ENCODE measurements around the gene OR2AG2.

Gene OR2AG2

DNA sequence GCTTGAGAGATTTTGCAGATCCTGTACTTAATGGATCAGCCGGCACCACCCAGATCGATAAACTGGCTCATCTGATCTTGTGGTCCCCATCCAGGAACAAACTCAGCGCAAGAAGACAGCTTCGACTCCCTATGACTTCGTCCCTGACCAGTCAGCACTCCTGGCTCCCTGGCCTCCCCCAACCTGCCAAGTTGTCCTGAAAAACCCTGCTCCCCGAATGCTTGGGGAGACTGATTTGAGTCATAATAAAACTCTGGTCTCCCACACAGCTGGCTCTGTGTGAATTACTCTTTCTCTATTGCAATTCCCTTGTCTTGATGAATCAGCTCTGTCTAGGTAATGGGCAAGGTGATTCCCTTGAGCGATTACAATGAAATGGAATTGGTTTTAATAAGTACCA, 29.5 kb downstream of the OR2AG2 start:
- no peak for DNase-seq (ENCODE audit: low spot score)
- no peak for FAIRE-seq

DNA sequence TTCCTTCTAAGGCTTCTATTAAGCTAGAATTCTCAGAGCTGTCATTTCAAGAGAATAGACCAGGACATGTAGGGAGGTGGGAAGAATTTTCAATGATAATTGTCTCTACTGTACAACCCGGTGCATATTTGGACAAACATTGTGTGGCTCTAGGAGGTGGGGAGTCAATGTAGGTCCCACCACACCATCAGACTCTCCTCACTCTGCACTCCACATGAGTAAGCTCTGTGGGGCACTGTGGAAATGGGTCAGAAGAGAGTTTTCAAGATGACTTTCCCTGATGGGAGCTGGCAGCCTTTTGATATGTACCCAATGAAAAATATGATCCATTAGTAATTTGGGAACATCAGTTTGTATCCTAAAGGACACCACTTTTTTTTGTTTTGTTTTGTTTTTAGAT, 33.2 kb downstream of the OR2AG2 start:
- no peak for FAIRE-seq
- no peak for DNase-seq (ENCODE audit: low spot score)

DNA sequence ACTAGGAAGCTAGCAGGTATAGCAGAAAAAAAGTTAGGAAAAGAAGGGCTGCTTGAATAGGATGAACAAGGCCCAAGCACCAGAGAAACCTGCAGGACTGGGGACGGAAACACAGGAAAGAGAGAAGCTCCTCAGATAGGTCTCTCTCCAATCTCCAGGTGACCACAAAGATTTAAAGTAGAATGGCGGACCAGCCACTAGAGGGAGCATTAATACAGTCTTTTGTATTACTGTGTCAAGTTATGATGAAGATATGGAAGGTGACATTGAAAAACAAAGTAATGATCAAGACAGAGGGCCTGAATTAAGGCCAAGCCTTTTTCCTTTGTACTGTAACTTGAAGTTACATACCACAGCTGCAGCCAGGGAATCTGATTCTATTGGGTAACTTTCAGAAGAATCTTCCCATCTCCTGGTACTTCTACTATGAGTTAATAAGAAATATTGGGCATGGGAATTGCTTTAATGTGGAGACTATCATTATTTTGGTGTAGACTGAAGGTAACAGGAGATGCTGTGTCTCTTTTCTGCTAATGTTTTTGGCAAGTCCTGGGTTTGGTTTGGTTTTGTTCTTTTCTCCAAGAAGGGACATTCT, 33.8 kb downstream of the OR2AG2 start:
- DNase-seq (ENCODE audit: low spot score): peak; percentile 39
- FAIRE-seq: no peak

DNA sequence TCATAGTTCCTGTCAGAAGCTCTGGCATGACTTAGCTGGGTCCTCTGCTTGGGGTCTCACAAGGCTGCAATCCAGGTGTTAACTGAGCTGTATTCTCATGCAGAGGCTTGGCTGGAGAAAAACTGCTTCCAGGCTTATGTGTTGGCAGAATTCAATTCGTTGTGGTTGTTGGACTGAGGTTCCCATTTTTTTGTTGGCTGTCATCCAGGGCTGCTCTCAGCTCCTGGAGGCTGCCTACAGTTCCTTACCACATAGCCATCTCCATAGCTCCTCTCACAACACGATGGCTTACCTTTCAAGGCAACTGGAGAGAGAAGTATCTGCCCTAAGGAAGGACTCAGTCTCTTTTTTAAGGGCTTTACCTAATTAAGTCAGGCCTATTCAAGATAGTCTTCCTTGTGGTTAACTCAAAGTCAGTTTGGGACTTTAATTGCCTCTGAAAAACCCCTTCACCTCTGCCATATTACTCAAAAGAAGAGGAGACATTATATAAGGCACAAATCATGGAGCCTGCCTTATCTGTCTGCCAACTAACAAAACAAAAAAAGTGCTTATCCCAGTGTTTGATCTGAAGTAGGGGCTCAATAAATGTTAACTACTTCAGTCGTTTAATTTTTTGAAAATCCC, 35.2 kb downstream of the OR2AG2 start:
- FAIRE-seq: no peak
- peak; percentile 30 for DNase-seq (ENCODE audit: low spot score)

DNA sequence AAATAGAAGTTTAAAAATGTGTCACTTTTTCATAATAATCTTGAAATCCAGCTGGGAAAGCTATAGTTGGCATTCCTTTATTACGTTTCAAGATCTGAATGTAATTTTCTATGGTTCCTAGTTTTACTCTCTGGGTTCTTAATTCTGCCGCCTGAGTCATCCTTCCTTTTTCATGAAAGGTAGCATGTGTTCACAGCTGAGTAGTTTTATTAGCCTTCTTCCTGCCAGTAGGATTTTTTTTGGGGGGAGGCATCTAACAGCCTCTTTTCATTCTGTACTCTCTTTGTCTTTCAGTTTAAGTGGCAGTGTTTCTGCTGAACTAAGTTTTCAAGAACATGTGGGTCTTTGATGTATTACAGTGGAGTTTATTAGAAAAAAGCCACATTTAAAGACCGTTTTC, 36.5 kb downstream of the OR2AG2 start:
- peak; percentile 65 for DNase-seq (ENCODE audit: low spot score)
- peak; percentile 88 for FAIRE-seq

DNA sequence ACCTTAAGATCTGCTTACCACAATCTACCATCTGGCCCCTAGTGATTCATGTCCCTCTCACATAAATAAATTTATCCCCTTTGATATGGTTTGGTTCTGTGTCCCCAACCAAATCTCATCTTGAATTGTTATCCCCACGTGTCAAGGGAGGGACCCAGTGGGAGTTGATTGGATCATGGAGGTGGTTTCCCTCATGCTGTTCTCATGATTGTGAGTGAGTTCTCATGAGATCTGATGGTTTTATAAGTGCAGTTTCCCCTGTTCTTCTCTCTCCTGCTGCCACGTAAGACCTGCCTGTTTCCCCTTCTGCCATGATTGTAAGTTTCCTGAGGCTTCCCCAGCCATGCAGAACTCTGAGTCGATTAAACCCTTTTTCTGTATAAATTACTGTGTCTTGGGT, 37.2 kb downstream of the OR2AG2 start:
- no peak for DNase-seq (ENCODE audit: low spot score)

DNA sequence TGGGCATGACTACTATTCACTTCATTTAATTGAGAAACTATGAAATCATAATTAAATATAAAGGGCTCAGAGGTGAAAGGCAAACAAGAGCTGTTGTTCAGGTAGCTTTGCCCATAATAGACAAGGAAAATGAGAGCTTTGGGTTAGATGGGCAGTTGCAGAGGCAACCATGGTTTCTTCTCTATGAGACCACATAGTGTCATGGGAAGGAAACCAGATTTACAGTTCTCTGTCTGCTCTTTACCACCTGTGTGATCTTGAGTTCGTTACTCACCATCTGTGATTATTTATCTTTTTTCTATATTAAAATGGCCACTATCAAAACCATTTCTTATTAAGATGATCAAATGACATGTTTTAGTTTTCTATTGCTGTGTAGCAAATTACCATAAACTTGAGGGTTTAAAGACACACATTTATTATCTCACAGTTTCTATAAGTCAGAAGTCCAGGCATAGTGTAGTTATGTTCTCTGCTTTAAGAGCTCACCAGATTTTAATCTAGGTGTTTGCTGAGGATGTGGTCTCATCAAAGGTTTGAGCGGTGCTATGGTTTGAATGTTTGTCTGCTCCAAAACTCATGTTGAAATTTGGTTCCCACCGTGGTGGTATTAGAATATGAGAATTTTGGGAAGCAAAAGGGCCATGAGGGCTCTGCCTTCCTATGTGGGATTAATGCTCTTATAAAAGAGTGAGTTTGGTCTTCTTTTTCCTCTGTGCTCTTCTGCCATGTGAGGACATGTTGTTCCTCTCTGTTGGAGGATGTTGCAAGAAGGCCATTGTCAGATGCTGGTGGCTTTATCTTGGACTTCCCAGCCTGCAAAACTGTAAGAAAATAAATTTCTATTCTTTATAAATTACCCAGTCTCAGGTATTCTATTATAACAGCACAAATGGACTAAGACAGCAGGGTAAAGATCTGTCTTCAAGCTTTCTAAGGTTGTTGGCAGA, 38.2 kb downstream of the OR2AG2 start:
- no peak for FAIRE-seq
- no peak for DNase-seq (ENCODE audit: low spot score)

More for the DNA sequence above, 37.2 kb downstream of the OR2AG2 start:
- no peak for FAIRE-seq

DNA sequence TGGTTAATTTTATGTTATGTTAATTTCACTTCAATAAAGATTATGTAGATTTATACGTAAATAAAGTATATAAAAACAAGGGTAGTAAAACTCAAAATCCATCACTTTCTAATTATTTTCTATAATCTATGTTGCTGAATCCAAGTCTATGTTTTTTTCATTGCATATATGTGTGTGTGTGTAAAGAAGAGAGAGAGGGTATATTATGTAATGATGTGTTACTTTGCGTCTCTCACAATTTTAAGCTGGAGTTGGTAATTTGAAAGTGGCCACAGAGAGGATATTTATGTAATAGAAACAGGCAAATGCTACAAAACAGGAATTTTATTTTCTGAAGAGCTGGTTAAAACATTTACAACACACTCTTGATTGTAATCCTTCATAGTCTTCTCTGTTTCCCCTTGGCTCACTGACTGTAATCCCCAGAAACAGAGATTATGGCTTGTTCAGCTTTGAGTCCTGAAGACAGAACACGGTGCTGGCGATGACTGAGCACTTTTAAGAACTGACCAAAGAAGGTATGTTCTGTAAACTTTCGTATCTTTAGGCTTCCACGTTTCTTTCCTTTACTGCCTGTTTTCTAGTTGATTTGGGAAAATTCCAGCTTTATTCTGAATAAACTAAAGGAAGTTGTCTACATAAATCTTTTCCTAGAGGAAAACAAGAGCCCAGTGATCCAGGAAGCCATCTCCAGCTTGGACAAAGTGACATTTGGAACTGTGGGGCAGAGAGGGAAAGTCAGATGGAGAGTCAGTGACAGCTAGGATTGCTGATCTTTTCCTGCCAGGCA, 43.6 kb downstream of the OR2AG2 start:
- no peak for DNase-seq (ENCODE audit: low spot score)
- no peak for FAIRE-seq

DNA sequence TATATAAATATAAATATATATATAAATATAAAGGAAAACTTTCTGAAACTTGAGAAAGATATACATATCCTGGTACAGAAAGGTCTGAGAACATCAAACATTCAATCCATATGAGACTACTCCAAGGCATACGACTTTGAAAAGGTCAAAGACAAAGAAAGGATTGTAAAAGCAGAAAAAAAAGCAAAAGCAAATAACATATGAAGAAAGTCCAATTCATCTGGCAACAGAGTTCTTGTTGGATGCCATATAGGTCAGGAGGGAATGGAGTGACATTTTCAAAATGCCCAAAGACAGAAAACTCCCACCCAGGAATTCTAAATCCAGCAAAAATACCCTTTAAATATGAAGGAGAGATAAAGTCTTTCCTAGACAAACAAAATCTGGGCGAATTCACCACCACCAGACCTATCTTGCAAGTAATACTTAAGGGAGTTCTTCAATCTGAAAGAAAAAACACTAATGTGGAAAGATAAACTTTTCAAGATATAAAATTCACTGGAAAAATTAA, 46.3 kb downstream of the OR2AG2 start:
- DNase-seq (ENCODE audit: low spot score) (no peak), FAIRE-seq (no peak)

DNA sequence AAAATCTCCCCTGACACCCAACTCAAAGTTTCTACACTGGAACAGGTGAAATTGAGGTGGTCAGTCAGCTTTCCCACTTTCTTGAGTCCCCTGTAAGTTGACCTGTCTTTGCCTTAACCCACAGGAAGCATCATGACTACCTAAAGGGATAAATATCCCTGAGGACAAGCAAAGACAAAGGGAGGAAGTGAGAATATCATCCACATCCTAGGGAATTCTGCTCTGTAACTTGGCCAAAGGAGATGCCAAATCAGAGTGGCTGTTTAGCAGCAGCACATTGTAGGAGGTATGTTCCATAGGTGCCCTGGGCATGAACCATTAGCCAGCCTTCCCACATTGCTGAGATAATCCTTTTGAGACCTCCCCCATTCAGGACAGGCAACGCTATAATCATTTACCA, 47.8 kb downstream of the OR2AG2 start:
- no peak for FAIRE-seq
- no peak for DNase-seq (ENCODE audit: low spot score)

DNA sequence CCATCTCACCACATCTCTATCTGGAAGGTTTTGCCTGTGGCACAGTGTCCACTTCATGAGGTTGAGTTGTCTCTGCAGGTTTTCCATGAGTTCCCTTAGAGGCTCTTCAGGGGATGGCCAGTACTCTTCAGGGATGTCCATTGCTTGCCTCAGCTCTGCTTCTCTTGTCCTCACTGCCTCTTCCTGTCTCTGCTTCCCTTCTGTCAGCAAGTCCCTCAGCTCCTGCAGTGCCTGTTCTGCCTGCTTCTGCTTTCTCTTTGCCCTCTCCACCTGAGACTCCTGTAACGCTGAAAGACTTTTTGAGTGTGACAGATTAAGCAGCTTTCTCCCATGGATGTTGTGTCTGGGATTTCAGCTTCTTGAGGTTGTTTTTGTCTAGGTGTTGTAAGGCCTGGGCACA, 50.4 kb downstream of the OR2AG2 start:
- no peak for FAIRE-seq

DNA sequence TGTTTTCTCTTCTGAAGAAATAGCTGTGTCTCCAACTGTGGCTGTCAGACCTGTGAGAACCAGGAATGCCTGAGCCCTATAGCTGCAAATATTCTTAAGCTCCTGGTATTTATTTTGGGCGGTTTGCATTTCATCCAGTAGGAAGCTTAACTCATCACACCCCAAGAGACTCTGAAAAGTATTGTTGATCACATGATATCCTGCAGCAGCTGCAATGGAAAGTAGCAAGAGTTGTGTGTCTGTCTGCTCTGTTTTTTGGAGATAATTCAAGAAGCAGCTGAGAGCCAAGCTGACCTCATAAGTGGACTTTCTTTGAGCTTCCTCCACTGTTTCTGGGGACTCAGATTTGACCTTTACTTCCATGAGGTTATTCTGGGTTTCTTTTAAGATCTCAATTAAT, 52.2 kb downstream of the OR2AG2 start:
- DNase-seq (ENCODE audit: low spot score): no peak
- FAIRE-seq: no peak

More for the DNA sequence above, 50.4 kb downstream of the OR2AG2 start:
- DNase-seq (ENCODE audit: low spot score): no peak

DNA sequence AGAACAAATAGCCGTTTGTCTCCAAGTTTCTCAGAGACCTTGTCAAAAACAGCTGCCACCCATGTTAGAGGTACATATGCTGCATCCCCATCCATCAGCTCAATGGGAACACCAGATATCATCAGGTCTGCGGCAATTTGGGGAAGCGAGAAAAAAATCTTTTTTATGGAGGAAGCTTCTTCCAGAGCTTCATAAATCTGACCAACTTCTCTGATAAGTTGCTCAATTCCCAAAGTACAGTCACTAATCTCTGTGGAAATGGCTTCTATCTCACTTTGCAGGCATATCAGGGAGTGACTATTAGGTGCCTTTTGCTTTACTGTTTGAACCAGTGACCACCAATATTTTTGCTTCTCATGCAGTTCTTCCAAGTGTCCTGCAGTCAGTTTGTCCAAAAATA, 54.4 kb downstream of the OR2AG2 start:
- no peak for FAIRE-seq
- DNase-seq (ENCODE audit: low spot score): no peak

All from RCC 7860 (cell line).